Activated T-helper 9 cell treated with anti-CD3 and anti-CD28 coated beads, Interleukin-2, amount 50 U/mL, for 16 hours (primary cell): ENCODE results near the gene NDUFS7.

ENCODE experiments used
- DNase-seq: peaks from one replicate; pipeline ENCODE4 v3.0.0-alpha.2; 2020; ENCODE audit warnings: low read depth

The NDUFS7 gene

GRCh38 chr19:1386945-1387683 is 3.4 kb downstream of the NDUFS7 start:
- DNase-seq, result no peak

- DNase-seq, result no peak
Measured at GRCh38 chr19:1387684-1388636, 4.3 kb downstream of the NDUFS7 start.

- DNase-seq, result no peak
Measured at GRCh38 chr19:1388637-1389026, 4.9 kb downstream of the NDUFS7 start.

- no peak for DNase-seq
Measured at GRCh38 chr19:1389033-1389940, 5.6 kb downstream of the NDUFS7 start.

- no peak for DNase-seq
Measured at GRCh38 chr19:1390890-1391423, 7.2 kb downstream of the NDUFS7 start.

GRCh38 chr19:1392407-1392806 is 8.7 kb downstream of the NDUFS7 start:
- DNase-seq, result no peak

GRCh38 chr19:1392939-1393530 is 9.3 kb downstream of the NDUFS7 start:
- DNase-seq, result no peak

- no peak for DNase-seq
Measured at GRCh38 chr19:1393841-1394240, 10.1 kb downstream of the NDUFS7 start.

- DNase-seq, result no peak
Measured at GRCh38 chr19:1394252-1395193, 10.8 kb downstream of the NDUFS7 start.

GRCh38 chr19:1395194-1396018 is 11.7 kb downstream of the NDUFS7 start:
- DNase-seq, result no peak

GRCh38 chr19:1396019-1396767 is 12.5 kb downstream of the NDUFS7 start:
- DNase-seq, result no peak

- DNase-seq, result no peak
Measured at GRCh38 chr19:1396768-1397679, 13.3 kb downstream of the NDUFS7 start.

GRCh38 chr19:1397838-1398237 is 14.1 kb downstream of the NDUFS7 start:
- no peak for DNase-seq

- DNase-seq, result no peak
Measured at GRCh38 chr19:1399079-1399478, 15.4 kb downstream of the NDUFS7 start.

- no peak for DNase-seq
Measured at GRCh38 chr19:1399745-1400144, 16.0 kb downstream of the NDUFS7 start.

- DNase-seq, result no peak
Measured at GRCh38 chr19:1400281-1401137, 16.8 kb downstream of the NDUFS7 start.
